Parathyroid adenoma (tissue), 2 donors: ENCODE data around the gene PIK3R6.
"Not testable (repeated sequence)": the region's sequence is repeated elsewhere in the genome, so short reads cannot be mapped to it uniquely, and the experiment has no call there.

ENCODE experiments used
- H2AFZ ChIP-seq: fragments of 300-600 bp; sonication (generic); one replicate; pipeline ENCODE4 v1.7.0; 2017; ENCODE audit warnings: antibody characterized with exemption, mild to moderate bottlenecking
- H3K27ac ChIP-seq: fragments of 300-600 bp; sonication (generic); one replicate; pipeline ENCODE4 v1.7.0; 2017
- H3K27me3 ChIP-seq: fragments of 300-600 bp; sonication (generic); one replicate; pipeline ENCODE4 v1.7.0; 2017; ENCODE audit warnings: low read length; ENCODE audit not compliant: control insufficient read depth, insufficient read depth
- H3K36me3 ChIP-seq: fragments of 300-600 bp; sonication (generic); one replicate; pipeline ENCODE4 v1.7.0; 2017; ENCODE audit warnings: low read length; ENCODE audit not compliant: control insufficient read depth, insufficient read depth
- H3K4me1 ChIP-seq: fragments of 300-600 bp; sonication (generic); one replicate; pipeline ENCODE4 v1.7.0; 2017; ENCODE audit warnings: control low read depth
- H3K4me2 ChIP-seq: fragments of 300-600 bp; sonication (generic); one replicate; pipeline ENCODE4 v1.7.0; 2017; ENCODE audit warnings: low read length
- H3K4me3 ChIP-seq: fragments of 300-600 bp; sonication (generic); one replicate; pipeline ENCODE4 v1.7.0; 2017; ENCODE audit warnings: low read depth, low read length
- H3K79me2 ChIP-seq: fragments of 300-600 bp; sonication (generic); one replicate; pipeline ENCODE4 v1.7.0; 2017; ENCODE audit warnings: control low read depth
- H3K9ac ChIP-seq: fragments of 300-600 bp; sonication (generic); one replicate; pipeline ENCODE4 v1.7.0; 2017; ENCODE audit warnings: mild to moderate bottlenecking
- H3K9me3 ChIP-seq: fragments of 300-600 bp; sonication (generic); one replicate; pipeline ENCODE4 v1.7.0; 2017; ENCODE audit warnings: low read length; ENCODE audit not compliant: control insufficient read depth
- TF ChIP-seq, protein P1 (sequence below): fragments of 300-600 bp; sonication (generic); IDR thresholded peaks from one replicate; pipeline ENCODE4 v1.7.0; 2017; ENCODE audit warnings: antibody characterized with exemption, mild to moderate bottlenecking
- donor health status: primary hyperparathyroidism.

Gene PIK3R6

DNA sequence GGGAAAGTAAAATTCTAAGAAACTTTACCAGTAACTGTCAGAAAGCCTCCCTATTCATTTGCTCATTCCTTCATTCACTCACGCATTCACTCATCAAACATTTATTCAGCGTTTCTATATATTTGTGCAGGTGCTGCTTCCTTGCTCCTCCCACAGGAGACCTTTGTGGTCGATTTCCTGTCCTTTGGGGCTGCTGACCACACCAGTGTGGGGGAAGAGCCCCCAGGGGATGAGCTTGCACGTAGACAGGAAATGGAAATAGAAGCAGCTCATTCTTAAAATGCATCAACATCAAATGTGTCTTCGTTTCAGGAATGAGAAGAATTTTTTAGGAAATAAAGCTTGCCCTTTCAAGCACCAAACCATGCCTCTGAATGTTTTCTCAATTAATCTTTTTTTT lies 9.6 kb downstream of the PIK3R6 start:
- TF ChIP-seq, protein P1, sequence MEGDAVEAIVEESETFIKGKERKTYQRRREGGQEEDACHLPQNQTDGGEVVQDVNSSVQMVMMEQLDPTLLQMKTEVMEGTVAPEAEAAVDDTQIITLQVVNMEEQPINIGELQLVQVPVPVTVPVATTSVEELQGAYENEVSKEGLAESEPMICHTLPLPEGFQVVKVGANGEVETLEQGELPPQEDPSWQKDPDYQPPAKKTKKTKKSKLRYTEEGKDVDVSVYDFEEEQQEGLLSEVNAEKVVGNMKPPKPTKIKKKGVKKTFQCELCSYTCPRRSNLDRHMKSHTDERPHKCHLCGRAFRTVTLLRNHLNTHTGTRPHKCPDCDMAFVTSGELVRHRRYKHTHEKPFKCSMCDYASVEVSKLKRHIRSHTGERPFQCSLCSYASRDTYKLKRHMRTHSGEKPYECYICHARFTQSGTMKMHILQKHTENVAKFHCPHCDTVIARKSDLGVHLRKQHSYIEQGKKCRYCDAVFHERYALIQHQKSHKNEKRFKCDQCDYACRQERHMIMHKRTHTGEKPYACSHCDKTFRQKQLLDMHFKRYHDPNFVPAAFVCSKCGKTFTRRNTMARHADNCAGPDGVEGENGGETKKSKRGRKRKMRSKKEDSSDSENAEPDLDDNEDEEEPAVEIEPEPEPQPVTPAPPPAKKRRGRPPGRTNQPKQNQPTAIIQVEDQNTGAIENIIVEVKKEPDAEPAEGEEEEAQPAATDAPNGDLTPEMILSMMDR: no peak
- no peak overlapping the region for H3K4me2 ChIP-seq
- H3K79me2 ChIP-seq: no peaks in the 10 kb centered on the region
- H3K9ac ChIP-seq: no peak overlapping the region
- H3K9me3 ChIP-seq: no peaks in the 10 kb centered on the region
- no peak overlapping the region for H3K4me3 ChIP-seq
- H3K36me3 ChIP-seq: no peaks in the 10 kb centered on the region
- H3K4me1 ChIP-seq: no peaks in the 10 kb centered on the region
- H3K27me3 ChIP-seq: no peaks in the 10 kb centered on the region
- no peak overlapping the region for H3K27ac ChIP-seq
- no peak overlapping the region for H2AFZ ChIP-seq

DNA sequence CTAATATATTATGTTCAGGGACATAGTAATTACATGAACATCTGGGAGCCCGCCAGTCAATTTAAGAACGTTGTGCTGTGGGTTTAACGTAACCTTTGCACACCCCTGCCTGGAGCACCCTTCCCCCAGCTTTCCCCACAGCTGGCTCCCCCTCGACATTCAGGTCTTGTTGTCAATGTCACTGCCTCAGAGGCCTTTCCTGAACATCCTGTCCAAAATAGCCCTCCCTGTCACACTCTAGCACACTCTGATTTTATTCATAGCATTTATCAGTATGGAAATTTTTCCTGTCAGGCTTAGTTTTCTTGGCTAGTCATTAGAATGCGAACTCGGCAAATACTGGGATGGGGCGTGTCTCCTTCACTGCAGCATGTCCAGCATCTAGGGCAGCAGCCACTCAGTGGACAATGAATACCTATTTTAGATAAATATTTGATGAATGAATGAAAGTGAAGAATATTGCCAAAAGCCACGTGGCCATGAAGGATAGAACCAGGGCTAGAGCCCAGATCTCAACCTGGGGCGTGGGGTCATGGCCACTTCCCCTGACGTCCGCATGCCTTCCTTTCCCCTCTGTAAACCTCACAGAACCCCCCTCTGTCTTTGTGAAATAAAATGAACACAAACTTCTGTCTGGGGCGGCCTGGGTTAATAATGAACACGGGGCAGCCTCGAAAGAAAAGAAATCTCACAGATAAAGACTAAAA lies 10.5 kb downstream of the PIK3R6 start:
- Histone ChIP-seq H3K9me3 (no peaks in the 10 kb centered on the region), H3K4me3 (no peak overlapping the region), H3K4me2 (no peak overlapping the region), H3K27me3 (no peaks in the 10 kb centered on the region), H3K9ac (no peak overlapping the region), H3K4me1 (no peaks in the 10 kb centered on the region), H2AFZ (no peak overlapping the region), H3K36me3 (no peaks in the 10 kb centered on the region), H3K79me2 (no peaks in the 10 kb centered on the region), H3K27ac (no peak overlapping the region)
- TF ChIP-seq, protein P1: no peak

DNA sequence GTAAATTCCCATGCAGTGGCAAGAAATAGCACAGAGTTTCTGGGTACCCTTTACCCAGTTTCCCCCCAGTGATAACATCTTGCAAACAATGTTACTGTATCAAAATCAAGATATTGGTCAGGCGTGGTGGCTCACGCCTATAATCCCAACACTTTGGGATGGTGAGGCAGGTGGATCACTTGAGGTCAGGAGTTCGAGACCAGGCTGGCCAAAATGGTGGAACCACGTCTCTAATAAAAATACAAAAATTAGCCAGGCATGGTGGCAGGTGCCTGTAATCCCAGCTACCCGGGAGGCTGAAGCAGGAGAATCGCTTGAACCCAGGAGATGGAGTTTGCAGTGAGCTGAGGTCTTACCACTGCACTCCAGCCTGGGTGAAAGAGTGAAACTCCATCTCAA lies 11.3 kb downstream of the PIK3R6 start:
- H3K4me2 ChIP-seq, H3K27ac ChIP-seq, H3K9me3 ChIP-seq, H3K79me2 ChIP-seq, H3K27me3 ChIP-seq, H3K4me3 ChIP-seq, H3K9ac ChIP-seq, H3K4me1 ChIP-seq, H2AFZ ChIP-seq, H3K36me3 ChIP-seq: not testable (repeated sequence)

DNA sequence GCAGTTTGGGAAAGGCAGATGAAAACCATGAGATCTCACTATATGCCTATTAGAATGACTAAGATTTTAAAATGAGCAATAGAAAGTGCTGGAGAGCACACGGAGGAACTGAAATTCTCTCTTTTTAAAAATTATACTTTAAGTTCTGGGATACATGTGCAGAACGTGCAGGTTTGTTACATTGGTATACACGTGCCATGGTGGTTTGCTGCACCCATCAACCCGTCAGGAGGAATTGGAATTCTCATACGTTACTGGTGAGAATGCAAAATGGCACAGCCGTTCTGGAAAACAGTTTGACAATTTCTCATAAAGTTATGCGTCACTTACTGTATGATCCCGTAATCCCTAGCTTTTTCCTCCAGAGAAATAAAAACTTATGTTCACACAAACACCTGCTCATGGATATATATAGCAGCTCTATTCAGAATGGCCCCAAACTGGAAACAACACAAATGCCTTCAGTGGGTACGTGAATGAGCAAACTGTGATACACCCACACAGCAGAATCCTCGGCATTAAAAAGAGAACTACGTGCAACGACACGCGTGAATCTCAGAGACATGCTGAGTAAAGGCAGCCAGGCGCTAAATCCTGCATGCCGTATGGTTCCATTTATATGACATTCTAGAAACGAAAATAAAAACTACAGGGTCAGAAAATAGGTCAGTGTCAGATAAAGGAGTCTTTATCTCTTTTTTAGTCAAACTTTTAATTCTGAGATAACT lies 11.8 kb downstream of the PIK3R6 start:
- Histone ChIP-seq H3K4me1 (no peaks in the 10 kb centered on the region), H3K4me3 (no peak overlapping the region)
- TF ChIP-seq, protein P1: no peak

DNA sequence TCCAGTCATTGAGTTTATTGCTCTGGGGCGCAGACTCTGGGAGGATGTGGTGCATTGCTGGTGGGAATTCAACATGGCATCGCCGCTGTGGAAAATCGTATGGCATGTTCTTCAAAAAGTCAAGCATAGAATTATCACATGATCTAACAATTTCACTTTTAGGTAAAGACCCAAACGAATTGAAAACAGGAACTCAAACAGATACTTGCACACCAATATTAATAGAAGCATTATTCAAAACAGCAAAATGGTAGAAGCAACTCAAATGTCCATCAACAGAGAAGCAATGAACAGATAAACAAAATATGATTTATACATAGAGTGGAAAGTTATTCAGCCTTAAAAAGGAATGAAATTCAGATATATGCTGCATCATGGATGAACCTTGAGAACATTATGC lies 15.9 kb downstream of the PIK3R6 start:
- TF ChIP-seq, protein P1: no peak
- no peak overlapping the region for H3K4me2 ChIP-seq
- no peak overlapping the region for H3K4me3 ChIP-seq
- H3K9ac ChIP-seq: no peak overlapping the region
- H3K36me3 ChIP-seq: no peaks in the 10 kb centered on the region
- H3K27ac ChIP-seq: no peak overlapping the region
- H2AFZ ChIP-seq: no peak overlapping the region
- H3K27me3 ChIP-seq: no peaks in the 10 kb centered on the region
- H3K9me3 ChIP-seq: no peaks in the 10 kb centered on the region
- no peaks in the 10 kb centered on the region for H3K4me1 ChIP-seq
- no peaks in the 10 kb centered on the region for H3K79me2 ChIP-seq

More for the DNA sequence above, 11.8 kb downstream of the PIK3R6 start:
- no peak overlapping the region for H3K9ac ChIP-seq
- H3K9me3 ChIP-seq: no peaks in the 10 kb centered on the region
- no peaks in the 10 kb centered on the region for H3K36me3 ChIP-seq
- no peak overlapping the region for H2AFZ ChIP-seq
- H3K4me2 ChIP-seq: no peak overlapping the region
- H3K27ac ChIP-seq: no peak overlapping the region
- no peaks in the 10 kb centered on the region for H3K27me3 ChIP-seq
- no peaks in the 10 kb centered on the region for H3K79me2 ChIP-seq
